ENCODE data around the gene APMAP. TPM values are rescaled to one million over a fixed set of nuclear protein-coding genes. Genes with fewer than 3 reads are reported as not detected.

The APMAP gene
- total RNA-seq, 3 donors from 2014 or later = 46.3 to 51.5 (median 47.3) TPM

DNA sequence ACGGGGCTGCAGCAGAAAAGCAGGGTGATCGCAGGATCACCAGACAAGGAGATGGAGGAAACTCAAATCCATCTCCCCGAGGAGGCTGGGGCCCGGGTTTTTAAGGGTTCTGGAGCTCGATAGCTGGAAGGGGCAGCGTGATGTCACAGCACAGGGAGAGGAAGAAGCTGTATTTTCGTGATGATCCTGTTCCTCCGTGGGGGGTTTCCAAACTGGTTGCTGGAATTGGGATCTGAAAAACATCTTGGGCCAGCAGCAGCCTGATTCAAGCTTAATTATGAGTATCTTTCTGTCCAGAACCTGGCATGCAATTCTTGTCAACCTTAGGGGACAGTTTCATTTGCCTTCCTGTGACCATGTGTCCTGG, 39.4 kb downstream of the APMAP start:
- DNase-seq = no peak
- H3K9me3 ChIP-seq = no peaks in the 10 kb centered on the region
- no peak overlapping the region for H3K4me3 ChIP-seq
- TF ChIP-seq, protein P1, sequence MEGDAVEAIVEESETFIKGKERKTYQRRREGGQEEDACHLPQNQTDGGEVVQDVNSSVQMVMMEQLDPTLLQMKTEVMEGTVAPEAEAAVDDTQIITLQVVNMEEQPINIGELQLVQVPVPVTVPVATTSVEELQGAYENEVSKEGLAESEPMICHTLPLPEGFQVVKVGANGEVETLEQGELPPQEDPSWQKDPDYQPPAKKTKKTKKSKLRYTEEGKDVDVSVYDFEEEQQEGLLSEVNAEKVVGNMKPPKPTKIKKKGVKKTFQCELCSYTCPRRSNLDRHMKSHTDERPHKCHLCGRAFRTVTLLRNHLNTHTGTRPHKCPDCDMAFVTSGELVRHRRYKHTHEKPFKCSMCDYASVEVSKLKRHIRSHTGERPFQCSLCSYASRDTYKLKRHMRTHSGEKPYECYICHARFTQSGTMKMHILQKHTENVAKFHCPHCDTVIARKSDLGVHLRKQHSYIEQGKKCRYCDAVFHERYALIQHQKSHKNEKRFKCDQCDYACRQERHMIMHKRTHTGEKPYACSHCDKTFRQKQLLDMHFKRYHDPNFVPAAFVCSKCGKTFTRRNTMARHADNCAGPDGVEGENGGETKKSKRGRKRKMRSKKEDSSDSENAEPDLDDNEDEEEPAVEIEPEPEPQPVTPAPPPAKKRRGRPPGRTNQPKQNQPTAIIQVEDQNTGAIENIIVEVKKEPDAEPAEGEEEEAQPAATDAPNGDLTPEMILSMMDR (IDR thresholded peaks at IDR 0.05) = no peak
- no peak for ATAC-seq
- intact Hi-C loops (cut with DNase I, micrococcal nuclease) = no loop called here
- H3K4me1 ChIP-seq (ENCODE audit: low read depth) = no peaks in the 10 kb centered on the region
- H3K36me3 ChIP-seq (ENCODE audit: low read depth) = no peaks in the 10 kb centered on the region

DNA sequence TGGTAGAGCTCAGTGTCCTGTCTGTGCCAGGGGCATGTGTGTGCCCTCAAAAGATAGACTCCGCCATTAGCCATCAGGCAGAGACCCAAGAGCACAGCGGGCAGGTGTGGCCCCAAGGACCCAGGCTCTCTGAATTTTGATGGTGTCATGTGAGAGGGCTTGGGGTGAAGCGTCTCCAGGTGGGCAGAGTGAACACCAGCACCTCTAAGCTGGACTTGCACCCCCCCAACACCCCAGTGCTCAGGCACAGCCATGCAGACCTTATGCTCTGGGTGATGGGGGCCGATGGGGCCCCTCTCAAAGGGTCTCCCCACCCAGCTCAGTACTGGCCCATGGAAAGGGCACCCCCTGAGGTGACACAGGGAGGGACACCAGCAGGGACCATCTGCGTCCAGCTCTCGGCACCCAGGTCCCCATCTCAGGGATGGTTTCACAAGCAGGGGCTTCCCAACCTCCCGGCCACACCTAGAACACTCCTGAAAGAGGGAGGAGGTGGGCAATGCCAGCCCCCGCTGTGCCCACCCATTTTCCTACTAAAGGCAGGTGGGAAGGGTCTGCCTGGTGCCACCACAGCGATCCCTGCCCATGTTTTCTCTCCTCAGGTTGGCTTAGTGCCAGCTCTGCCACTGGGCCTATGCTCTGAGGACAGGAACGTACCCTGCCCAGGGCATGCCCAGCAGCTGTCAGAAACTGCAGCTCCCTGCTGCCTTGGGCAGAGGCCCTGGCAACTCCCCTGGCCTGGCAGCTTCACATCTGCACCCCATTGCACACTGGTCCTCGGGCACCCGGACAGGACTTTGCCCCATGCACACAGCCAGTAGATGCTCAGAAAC, 40.0 kb downstream of the APMAP start:
- Histone ChIP-seq H3K36me3 (ENCODE audit: low read depth) (no peaks in the 10 kb centered on the region), H3K4me3 (no peak overlapping the region), H3K9me3 (no peaks in the 10 kb centered on the region), H3K4me1 (ENCODE audit: low read depth) (no peaks in the 10 kb centered on the region)
- intact Hi-C loops (cut with DNase I, micrococcal nuclease) = no loop called here
- DNase-seq (peak in 1 of 3 donors; percentile 23), ATAC-seq (no peak)
- TF ChIP-seq, protein P1 (IDR thresholded peaks at IDR 0.05) = no peak

GRCh38 chr20:24951536-24952083, 40.9 kb downstream of the APMAP start:
- TF ChIP-seq, protein P1 (IDR thresholded peaks at IDR 0.05) = no peak
- no peak for ATAC-seq
- DNase-seq = peak in 1 of 3 donors; percentile 11
- H3K36me3 ChIP-seq (ENCODE audit: low read depth) = no peaks in the 10 kb centered on the region
- intact Hi-C loops (cut with DNase I, micrococcal nuclease) = no loop called here
- no peaks in the 10 kb centered on the region for H3K4me1 ChIP-seq (ENCODE audit: low read depth)
- H3K4me3 ChIP-seq = no peak overlapping the region
- no peaks in the 10 kb centered on the region for H3K9me3 ChIP-seq

GRCh38 chr20:24950836-24951525, 41.6 kb downstream of the APMAP start:
- DNase-seq = peak in 1 of 3 donors; percentile 9
- peaks cover 5% of the 10 kb centered on the region for H3K9me3 ChIP-seq
- H3K4me1 ChIP-seq (ENCODE audit: low read depth) = no peaks in the 10 kb centered on the region
- ATAC-seq = no peak
- TF ChIP-seq, protein P1 (IDR thresholded peaks at IDR 0.05) = no peak
- intact Hi-C loops (cut with DNase I, micrococcal nuclease) = no loop called here
- H3K4me3 ChIP-seq = no peak overlapping the region
- H3K36me3 ChIP-seq (ENCODE audit: low read depth) = no peaks in the 10 kb centered on the region

DNA sequence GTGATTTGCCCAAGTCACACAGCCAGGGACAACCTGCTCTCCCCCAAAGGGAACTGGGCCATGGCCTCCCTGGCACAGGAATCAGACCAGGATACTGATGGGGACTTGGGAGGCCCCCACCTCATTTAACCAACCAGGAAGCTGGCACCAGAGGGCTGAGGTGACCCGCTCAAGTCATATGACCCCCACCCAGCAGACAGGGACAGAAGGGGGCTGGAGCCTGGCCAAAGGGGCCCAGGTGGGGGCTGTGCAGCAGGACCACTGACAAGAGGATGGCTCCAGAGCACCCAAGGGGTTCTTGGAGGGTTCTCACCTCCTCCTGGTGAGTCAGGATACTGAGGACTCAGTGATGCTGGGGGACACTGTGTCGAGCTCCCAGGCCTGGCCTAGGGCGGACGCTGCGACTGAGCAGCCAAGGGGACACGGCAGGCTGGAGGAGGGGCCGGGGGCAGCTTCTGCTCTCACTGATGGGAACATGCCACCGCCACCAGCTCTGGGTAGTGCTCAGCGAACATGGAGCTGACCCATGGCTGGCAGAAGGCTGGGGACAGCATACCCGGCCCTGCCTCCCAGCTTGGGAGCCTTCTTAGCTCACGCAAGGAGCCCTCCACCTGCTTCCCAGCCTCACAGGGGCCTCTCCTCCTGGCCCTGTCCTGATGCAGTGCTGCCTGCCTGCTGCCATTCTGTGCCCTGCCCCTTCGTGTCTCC, 42.3 kb downstream of the APMAP start:
- intact Hi-C loops (cut with DNase I, micrococcal nuclease) = no loop called here
- Histone ChIP-seq H3K36me3 (ENCODE audit: low read depth) (no peaks in the 10 kb centered on the region), H3K4me1 (ENCODE audit: low read depth) (no peaks in the 10 kb centered on the region), H3K9me3 (peaks cover 5% of the 10 kb centered on the region), H3K4me3 (no peak overlapping the region)
- TF ChIP-seq, protein P1 (IDR thresholded peaks at IDR 0.05) = no peak
- peak in 1 of 3 donors; percentile 28 for DNase-seq
- peak; percentile 2 for ATAC-seq

Measured in mucosa of descending colon (tissue), 3 donors.